HG02610 (cell line): ENCODE results near the gene ATF4.

Experiments used
- ATAC-seq: cut with Tn5 transposase; IDR thresholded peaks from one replicate; pipeline ENCODE4 v1.9.1; 2021; ENCODE audit warnings: mild to moderate bottlenecking, moderate library complexity; ENCODE audit not compliant: unreplicated experiment

Gene ATF4

GRCh38 chr22:39520226-39521105 lies at the start of gene ATF4:
TSS of gene ATF4 (plus strand) at chr22:39520562. CDS start at chr22:39521446, 884 bp downstream.
- peak; percentile 34 for ATAC-seq

- peak; percentile 51 for ATAC-seq
Measured at GRCh38 chr22:39471381-39472141, 48.8 kb upstream of the ATF4 start.

GRCh38 chr22:39472570-39473556 lies 47.5 kb upstream of the ATF4 start:
- ATAC-seq: no peak

- no peak for ATAC-seq
Measured at GRCh38 chr22:39473851-39474250, 46.5 kb upstream of the ATF4 start.

GRCh38 chr22:39474351-39475111 lies 45.8 kb upstream of the ATF4 start:
- no peak for ATAC-seq

- ATAC-seq: no peak
Measured at GRCh38 chr22:39475337-39475736, 45.0 kb upstream of the ATF4 start.

- ATAC-seq: no peak
Measured at GRCh38 chr22:39475902-39476301, 44.5 kb upstream of the ATF4 start.

GRCh38 chr22:39476664-39477063 lies 43.7 kb upstream of the ATF4 start:
- no peak for ATAC-seq

- no peak for ATAC-seq
Measured at GRCh38 chr22:39477542-39477941, 42.8 kb upstream of the ATF4 start.

GRCh38 chr22:39478441-39478850 lies 41.9 kb upstream of the ATF4 start:
- ATAC-seq: no peak

GRCh38 chr22:39479254-39479653 lies 41.1 kb upstream of the ATF4 start:
- no peak for ATAC-seq

GRCh38 chr22:39480557-39480956 lies 39.8 kb upstream of the ATF4 start:
- ATAC-seq: no peak

- no peak for ATAC-seq
Measured at GRCh38 chr22:39481054-39481453, 39.3 kb upstream of the ATF4 start.

- ATAC-seq: no peak
Measured at GRCh38 chr22:39481595-39481994, 38.8 kb upstream of the ATF4 start.

GRCh38 chr22:39482768-39483167 lies 37.6 kb upstream of the ATF4 start:
- ATAC-seq: no peak

- ATAC-seq: no peak
Measured at GRCh38 chr22:39486951-39487825, 33.2 kb upstream of the ATF4 start.

GRCh38 chr22:39487826-39488520 lies 32.4 kb upstream of the ATF4 start:
- ATAC-seq: no peak

- ATAC-seq: no peak
Measured at GRCh38 chr22:39488563-39489083, 31.7 kb upstream of the ATF4 start.
